Hepatocyte (in vitro differentiated cells): ENCODE results near the gene RNF152. TPM values are rescaled to one million over a fixed set of nuclear protein-coding genes. Genes with fewer than 3 reads are reported as not detected.

Experiments used
- DNase-seq: peaks from one replicate; pipeline ENCODE4 v3.0.0-alpha.2; 2016; ENCODE audit warnings: low spot score
- H2AFZ ChIP-seq: fragments of 200-600 bp; sonication (generic); 2 replicates; pipeline ENCODE4 v1.6.0; 2016; ENCODE audit warnings: antibody characterized with exemption, mild to moderate bottlenecking
- H3K27ac ChIP-seq: fragments of 200-600 bp; sonication (generic); 2 replicates; pipeline ENCODE4 v1.5.1; 2016; ENCODE audit warnings: mild to moderate bottlenecking
- H3K27me3 ChIP-seq: fragments of 200-600 bp; sonication (generic); 2 replicates; pipeline ENCODE4 v1.6.1; 2016
- H3K36me3 ChIP-seq: fragments of 200-600 bp; sonication (generic); replicated peaks from 2 replicates; pipeline ENCODE4 v1.5.1; 2016; ENCODE audit warnings: low read depth; ENCODE audit not compliant: insufficient read depth
- H3K4me1 ChIP-seq: fragments of 200-600 bp; sonication (generic); 2 replicates; pipeline ENCODE4 v1.5.1; 2016; ENCODE audit warnings: mild to moderate bottlenecking, moderate library complexity; ENCODE audit not compliant: insufficient read depth
- H3K4me2 ChIP-seq: fragments of 200-600 bp; sonication (generic); 2 replicates; pipeline ENCODE4 v1.6.0; 2016
- H3K4me3 ChIP-seq: fragments of 200-600 bp; sonication (generic); 2 replicates; pipeline ENCODE4 v1.5.1; 2016; ENCODE audit warnings: mild to moderate bottlenecking
- H3K79me2 ChIP-seq: fragments of 200-600 bp; sonication (generic); 2 replicates; pipeline ENCODE4 v1.6.0; 2017; ENCODE audit warnings: mild to moderate bottlenecking
- H3K9me2 ChIP-seq: fragments of 200-600 bp; sonication (generic); replicated peaks from 2 replicates; pipeline ENCODE4 v1.6.0; 2017; ENCODE audit warnings: mild to moderate bottlenecking; ENCODE audit not compliant: insufficient read depth
- H3K9me3 ChIP-seq: fragments of 200-600 bp; sonication (generic); 2 replicates; pipeline ENCODE4 v1.5.1; 2016; ENCODE audit warnings: low read depth, mild to moderate bottlenecking
- H4K20me1 ChIP-seq: fragments of 200-600 bp; sonication (generic); 2 replicates; pipeline ENCODE4 v1.6.0; 2016; ENCODE audit warnings: mild to moderate bottlenecking; ENCODE audit not compliant: insufficient read depth, poor library complexity, severe bottlenecking
- EZH2 ChIP-seq: fragments of 200-600 bp; sonication (generic); IDR thresholded peaks from 2 replicates; pipeline ENCODE4 v1.6.1; 2016; ENCODE audit warnings: antibody characterized with exemption, mild to moderate bottlenecking, borderline replicate concordance
- EZH2phosphoT487 ChIP-seq: fragments of 200-600 bp; sonication (generic); IDR thresholded peaks from one replicate; pipeline ENCODE4 v1.6.1; 2018; ENCODE audit warnings: antibody characterized with exemption, mild to moderate bottlenecking, low read depth, moderate library complexity; ENCODE audit not compliant: unreplicated experiment, severe bottlenecking
- WGBS: methylation state at CpG from one replicate; pipeline ENCODE4 v1.1.6; 2016; ENCODE audit warnings: low lambda C conversion rate; ENCODE audit errors: missing lambda C conversion rate; 5-methylcytosine and 5-hydroxymethylcytosine counted together
- polyA plus RNA-seq: library from polyadenylated mRNA; unstranded; fragments of >200 nt; fragmentation: Nextera tagmentation; extraction: Ambion mirVana; gene quantifications from 2 replicates; pipeline ENCODE4 v1.2.1, GENCODE V29; 2016
- total RNA-seq: library from RNA; depleted of rRNA; stranded (reverse); fragments of >200 nt; gene quantifications from 2 replicates; pipeline ENCODE4 v1.2.3, GENCODE V29; 2014
- TF ChIP-seq, protein P1 (sequence below): fragments of 200-600 bp; sonication (generic); IDR thresholded peaks from 2 replicates; pipeline ENCODE4 v1.5.1; 2016; ENCODE audit warnings: antibody characterized with exemption, mild to moderate bottlenecking; ENCODE audit not compliant: poor library complexity

The RNF152 gene
- total and polyA plus RNA-seq, 2 experiments from 2014 or later: 4.2 to 18.3 TPM

DNA sequence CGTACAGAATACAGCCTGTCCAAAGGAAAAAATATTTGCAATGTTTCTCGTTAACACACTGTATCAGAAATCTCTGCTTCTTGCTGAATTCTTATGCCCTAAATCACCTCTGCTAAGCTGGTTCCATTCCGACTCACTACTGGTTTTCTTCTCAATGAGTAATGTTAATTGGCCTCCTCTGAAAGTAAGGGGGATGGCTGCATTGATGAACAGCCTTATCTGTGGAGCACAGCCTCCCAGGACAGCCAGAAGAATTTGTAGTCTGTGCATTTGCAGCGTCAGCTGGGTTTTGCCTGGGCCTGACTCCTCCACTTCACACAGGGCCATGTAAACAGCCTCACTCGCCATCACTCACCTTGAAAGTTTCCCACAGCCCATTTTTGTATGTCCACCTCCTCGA, 127.7 kb downstream of the RNF152 start:
- DNase-seq: no peak
- Histone ChIP-seq H4K20me1 (no peaks in the 10 kb centered on the region), H3K27ac (no peak overlapping the region), H2AFZ (peak overlapping the region; percentile 6), H3K4me1 (peaks cover 4% of the 10 kb centered on the region), H3K9me2 (no peaks in the 10 kb centered on the region), H3K9me3 (no peaks in the 10 kb centered on the region), H3K36me3 (no peaks in the 10 kb centered on the region), H3K27me3 (no peaks in the 10 kb centered on the region), H3K79me2 (no peaks in the 10 kb centered on the region), H3K4me3 (no peak overlapping the region), H3K4me2 (peak overlapping the region; percentile 29)
- WGBS: 50% methylated on average over 6 of the region's 6 CpGs
- no peak for TF ChIP-seq EZH2
- no peak for TF ChIP-seq EZH2phosphoT487
- TF ChIP-seq, protein P1, sequence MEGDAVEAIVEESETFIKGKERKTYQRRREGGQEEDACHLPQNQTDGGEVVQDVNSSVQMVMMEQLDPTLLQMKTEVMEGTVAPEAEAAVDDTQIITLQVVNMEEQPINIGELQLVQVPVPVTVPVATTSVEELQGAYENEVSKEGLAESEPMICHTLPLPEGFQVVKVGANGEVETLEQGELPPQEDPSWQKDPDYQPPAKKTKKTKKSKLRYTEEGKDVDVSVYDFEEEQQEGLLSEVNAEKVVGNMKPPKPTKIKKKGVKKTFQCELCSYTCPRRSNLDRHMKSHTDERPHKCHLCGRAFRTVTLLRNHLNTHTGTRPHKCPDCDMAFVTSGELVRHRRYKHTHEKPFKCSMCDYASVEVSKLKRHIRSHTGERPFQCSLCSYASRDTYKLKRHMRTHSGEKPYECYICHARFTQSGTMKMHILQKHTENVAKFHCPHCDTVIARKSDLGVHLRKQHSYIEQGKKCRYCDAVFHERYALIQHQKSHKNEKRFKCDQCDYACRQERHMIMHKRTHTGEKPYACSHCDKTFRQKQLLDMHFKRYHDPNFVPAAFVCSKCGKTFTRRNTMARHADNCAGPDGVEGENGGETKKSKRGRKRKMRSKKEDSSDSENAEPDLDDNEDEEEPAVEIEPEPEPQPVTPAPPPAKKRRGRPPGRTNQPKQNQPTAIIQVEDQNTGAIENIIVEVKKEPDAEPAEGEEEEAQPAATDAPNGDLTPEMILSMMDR: no peak

DNA sequence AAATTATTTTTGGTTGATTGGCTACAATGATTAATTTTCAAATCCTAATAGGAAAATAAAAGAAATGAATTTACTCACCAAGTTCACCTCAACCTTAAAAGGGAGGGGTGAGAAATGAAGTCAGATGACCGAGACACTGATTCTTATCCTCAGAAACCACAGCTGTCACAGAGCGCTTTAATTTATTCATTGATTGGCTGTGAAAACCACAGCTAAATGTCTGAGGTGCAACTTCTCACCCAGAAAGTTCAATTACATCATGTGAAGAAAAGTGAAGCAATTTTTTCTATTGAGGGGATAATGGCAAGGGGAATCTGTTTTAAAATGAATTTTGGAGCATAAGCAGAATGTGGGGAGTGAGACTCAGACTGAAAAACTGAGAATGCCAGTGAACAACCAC, 128.4 kb downstream of the RNF152 start:
- no peak overlapping the region for H3K4me2 ChIP-seq
- no peaks in the 10 kb centered on the region for H3K36me3 ChIP-seq
- 94% methylated on average over 2 of the region's 2 CpGs for WGBS
- no peaks in the 10 kb centered on the region for H3K9me3 ChIP-seq
- H3K27me3 ChIP-seq: no peaks in the 10 kb centered on the region
- H2AFZ ChIP-seq: no peak overlapping the region
- H3K79me2 ChIP-seq: no peaks in the 10 kb centered on the region
- peaks cover 4% of the 10 kb centered on the region for H3K4me1 ChIP-seq
- no peaks in the 10 kb centered on the region for H3K9me2 ChIP-seq
- H3K4me3 ChIP-seq: no peak overlapping the region
- H3K27ac ChIP-seq: no peak overlapping the region
- H4K20me1 ChIP-seq: no peaks in the 10 kb centered on the region
- no peak for TF ChIP-seq EZH2phosphoT487
- DNase-seq: no peak

DNA sequence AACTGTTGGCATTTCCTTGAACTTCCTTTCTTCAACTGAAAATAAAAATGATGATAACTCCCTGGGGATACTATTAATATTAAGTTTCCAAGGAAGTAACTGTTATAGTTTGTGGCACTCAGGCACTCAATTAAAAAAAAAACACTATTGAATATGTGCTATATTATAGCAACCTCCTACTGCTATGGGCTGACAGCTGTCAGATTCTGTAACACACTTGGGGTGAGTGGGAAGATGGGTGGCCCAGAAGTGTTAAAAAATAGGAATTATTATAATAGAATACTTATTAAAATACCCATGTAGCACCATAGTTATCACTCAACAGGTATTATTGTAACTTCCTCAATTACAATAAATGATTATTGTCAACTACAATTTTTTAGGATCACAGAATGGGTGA, 130.9 kb downstream of the RNF152 start:
- H3K27me3 ChIP-seq: no peaks in the 10 kb centered on the region
- TF ChIP-seq EZH2: no peak
- TF ChIP-seq, protein P1: no peak
- no peak for TF ChIP-seq EZH2phosphoT487
- no peak for DNase-seq
- no peaks in the 10 kb centered on the region for H3K9me3 ChIP-seq
- no peaks in the 10 kb centered on the region for H3K79me2 ChIP-seq
- H4K20me1 ChIP-seq: no peaks in the 10 kb centered on the region
- no peaks in the 10 kb centered on the region for H3K36me3 ChIP-seq
- H3K4me1 ChIP-seq: peaks cover 4% of the 10 kb centered on the region
- no peak overlapping the region for H3K27ac ChIP-seq
- no peak overlapping the region for H3K4me2 ChIP-seq
- no peak overlapping the region for H2AFZ ChIP-seq
- no peak overlapping the region for H3K4me3 ChIP-seq
- no peaks in the 10 kb centered on the region for H3K9me2 ChIP-seq
